LNCAP (cell line): ENCODE measurements around the gene CCDC88B.

Experiments
- TF ChIP-seq, protein P1 (sequence below): fragments of 450-650 bp; IDR thresholded peaks from 2 replicates; pipeline ENCODE4 v1.5.1; 2017; ENCODE audit warnings: mild to moderate bottlenecking

Gene CCDC88B

DNA sequence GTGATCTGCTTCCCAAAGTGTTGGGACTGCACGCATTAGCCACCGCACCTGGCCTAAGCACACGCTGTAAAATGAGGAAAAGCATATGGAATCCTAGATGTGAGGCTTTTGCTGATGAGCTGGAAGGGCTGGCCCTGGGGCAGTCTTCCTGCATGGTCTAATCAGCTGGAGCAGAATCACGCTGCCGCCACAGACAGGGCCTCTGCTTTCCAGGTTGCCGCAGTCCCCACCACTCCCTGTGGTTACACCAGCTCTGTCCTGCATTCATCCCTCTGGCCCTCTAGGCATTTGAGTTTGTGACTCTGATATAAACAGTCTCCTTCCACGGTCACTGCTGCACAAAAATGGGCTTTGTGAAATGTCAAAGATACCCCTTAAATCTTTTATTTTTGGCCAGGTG, 36.1 kb downstream of the CCDC88B start:
- TF ChIP-seq, protein P1, sequence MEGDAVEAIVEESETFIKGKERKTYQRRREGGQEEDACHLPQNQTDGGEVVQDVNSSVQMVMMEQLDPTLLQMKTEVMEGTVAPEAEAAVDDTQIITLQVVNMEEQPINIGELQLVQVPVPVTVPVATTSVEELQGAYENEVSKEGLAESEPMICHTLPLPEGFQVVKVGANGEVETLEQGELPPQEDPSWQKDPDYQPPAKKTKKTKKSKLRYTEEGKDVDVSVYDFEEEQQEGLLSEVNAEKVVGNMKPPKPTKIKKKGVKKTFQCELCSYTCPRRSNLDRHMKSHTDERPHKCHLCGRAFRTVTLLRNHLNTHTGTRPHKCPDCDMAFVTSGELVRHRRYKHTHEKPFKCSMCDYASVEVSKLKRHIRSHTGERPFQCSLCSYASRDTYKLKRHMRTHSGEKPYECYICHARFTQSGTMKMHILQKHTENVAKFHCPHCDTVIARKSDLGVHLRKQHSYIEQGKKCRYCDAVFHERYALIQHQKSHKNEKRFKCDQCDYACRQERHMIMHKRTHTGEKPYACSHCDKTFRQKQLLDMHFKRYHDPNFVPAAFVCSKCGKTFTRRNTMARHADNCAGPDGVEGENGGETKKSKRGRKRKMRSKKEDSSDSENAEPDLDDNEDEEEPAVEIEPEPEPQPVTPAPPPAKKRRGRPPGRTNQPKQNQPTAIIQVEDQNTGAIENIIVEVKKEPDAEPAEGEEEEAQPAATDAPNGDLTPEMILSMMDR: no peak

DNA sequence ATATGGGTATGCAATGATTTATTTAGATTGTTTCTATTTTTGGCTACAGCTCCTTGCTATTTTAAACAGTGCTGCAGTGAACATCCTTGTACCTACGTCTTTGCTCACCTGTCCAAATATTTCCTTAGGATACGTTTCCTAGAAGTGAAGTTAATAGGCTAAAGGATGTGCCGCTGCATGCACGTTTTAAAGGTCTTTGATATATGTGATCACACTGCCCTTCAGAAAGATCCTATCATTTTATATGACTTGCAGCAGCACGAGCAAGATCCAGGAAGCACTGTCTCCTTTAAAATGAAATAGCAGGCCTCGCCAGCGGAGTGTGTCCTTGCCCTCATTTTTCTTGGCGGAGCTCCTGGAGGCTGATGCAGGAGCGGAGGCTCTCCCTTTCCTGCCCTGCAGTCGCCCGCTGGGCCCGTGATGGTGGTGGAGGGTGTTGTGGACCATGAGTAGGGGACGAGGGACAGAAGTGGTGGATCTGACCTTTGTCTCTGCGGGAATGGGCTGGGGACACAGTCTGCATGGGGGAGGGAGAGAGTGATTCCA, 38.4 kb downstream of the CCDC88B start:
- TF ChIP-seq, protein P1: no peak

DNA sequence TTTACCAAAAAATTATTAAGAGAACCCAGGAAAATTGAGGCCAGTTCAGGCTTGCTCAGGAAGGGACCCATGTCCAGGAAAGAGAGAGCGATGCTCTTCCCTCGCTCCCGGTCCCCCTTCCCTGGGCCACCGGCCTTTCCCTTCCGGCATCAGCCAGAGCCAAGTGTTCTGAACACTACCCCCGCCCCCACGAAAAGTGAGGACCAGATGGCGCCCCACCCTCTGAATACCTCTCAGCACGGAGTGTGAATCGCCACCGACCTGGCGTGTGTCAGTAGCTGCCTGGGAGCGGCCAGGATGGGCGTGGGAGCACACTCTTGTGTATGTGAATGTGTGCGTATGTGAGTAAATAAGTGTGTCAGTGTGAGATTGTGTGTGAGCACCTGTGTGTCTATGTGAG, 39.2 kb downstream of the CCDC88B start:
- TF ChIP-seq, protein P1: no peak

DNA sequence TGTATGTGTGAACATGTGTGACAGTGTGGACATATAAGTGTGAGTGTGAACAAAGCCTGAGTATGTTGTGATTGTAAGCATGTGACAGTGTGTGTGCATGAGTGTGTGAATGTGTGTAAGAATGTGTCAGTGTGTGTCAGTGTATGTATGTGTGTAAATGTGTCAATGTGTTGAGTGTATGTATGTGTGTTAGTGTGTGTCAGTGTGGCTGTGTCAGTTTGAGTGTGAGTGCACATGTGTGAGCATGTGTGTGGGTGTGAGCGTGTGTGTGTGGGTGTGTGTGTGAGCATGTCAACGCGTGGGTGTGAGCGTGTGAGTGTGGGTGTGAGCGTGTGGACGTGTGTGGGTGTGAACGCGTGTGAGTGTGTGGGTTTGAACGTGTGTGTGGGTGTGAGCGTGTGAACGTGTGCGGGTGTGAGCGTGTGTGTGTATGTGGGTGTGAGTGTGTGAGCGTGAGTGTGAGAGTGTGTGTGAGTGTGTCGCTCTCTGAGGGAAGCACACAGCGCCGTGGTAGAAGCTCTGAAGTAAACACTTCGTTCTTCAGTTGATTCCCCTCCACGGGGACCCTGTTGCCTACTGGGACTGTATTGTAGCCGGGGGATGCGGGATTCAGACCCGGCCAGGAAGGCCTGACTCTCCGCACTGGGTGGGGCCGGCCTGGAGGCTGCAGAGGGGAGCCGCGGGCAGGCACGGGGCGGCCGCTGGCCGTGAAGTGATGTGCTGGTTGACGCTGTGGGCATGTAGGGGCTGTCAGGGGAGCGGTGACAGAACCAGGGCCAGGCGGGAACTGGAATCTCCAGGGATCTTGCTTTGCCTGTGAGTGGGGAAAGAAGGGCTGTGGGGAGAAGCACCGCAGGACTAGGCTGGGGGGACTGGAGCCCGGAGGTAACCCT, 40.1 kb downstream of the CCDC88B start:
- TF ChIP-seq, protein P1: no peak

DNA sequence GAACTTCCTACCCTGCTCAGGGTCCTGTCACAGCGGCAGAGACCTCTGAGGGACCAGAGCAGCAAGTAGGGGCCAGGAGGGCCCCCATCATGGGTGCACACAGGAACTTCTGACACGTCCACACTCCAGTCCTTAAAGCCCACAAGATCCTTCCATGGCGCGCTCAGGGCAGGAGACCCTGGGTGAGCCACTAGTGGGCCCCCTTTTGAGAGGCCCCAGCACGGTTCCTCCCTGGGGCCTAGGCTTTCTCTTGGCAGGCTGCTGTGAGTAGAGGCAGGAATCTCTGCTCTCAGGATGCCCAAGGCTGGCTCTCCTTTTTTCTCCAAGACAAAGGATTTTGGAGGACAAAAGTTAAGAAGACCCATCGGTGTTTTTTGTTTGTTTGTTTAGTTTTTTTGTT, 41.3 kb downstream of the CCDC88B start:
- TF ChIP-seq, protein P1: no peak

DNA sequence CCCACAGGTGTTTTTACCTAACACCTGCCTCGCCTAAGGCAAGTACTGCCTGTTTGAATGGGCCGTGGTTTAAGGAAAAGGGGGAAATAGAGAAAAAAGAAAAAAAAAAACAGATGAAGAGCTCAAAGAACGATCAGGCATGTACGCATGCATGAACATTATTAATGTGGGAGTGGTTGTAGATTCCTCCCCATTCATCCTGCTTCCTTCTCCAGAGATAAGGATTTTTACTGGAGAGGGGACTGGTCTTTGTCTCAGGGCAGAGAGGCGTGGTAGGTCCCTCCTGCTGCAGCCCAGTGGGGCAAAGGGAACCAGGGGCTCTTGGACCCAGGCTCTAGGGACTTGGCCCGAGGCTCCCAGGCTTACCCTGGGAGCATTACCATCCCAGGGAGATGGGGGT, 42.0 kb downstream of the CCDC88B start:
- TF ChIP-seq, protein P1: no peak

DNA sequence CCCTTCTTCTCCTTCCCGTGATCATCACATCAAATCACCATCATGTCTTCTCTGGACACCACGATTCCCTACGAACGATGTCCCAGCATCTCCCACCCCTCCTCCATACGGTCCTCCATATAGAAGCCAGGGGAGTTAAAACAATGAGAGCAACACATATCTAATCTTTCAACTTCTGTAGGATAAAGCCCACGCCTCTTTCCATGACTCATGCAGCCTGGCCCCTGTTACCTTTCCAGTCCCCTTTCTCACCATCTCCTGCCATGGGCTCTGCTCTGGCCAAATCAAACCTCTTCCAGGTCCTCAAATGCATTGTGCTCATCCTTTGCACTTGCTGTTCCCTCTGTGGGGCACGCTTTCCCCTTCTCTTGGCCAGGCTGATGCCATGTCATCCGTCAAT, 42.6 kb downstream of the CCDC88B start:
- TF ChIP-seq, protein P1: no peak
